ENCODE data around the gene SP140L. TPM values are rescaled to one million over a fixed set of nuclear protein-coding genes. Genes with fewer than 3 reads are reported as not detected.

Gene SP140L
- total RNA-seq, 1 donor from 2014 or later: 112 TPM

DNA sequence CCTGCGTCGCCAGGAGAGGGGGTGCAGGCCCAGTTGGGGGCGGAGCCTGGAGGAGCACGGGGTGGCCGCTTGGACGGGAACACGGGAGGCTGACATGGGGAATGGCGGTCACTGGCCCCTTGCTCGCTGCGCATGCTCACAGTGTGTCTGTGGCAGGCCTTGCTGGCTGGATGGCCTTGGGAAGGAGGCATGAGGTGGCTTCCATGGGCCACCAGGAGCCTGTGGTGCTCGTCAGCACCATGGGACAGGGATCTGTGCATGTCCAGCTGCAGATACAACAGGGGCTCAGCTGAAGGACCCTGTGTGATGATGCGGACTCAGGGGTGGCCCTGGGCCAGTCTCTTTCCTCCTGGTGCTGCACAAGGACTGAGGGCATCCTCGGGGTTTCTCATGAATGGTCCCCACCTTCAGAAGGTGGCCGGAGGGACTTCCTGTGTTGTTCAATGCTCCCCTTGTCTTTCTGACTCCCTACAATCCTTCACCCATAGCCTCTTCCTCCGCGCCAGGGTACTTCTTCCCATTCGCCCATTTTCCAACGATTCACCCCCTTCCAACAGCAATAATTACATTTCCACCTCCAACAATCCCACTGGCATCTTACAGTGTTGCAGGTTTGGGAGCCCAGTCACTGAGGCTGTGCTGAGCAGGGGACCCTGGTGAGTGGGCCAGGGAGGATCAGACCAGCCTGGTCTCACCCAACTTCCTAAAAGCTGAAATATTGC is 3.4 kb upstream of the SP140L start:
- TF ChIP-seq, protein P1, sequence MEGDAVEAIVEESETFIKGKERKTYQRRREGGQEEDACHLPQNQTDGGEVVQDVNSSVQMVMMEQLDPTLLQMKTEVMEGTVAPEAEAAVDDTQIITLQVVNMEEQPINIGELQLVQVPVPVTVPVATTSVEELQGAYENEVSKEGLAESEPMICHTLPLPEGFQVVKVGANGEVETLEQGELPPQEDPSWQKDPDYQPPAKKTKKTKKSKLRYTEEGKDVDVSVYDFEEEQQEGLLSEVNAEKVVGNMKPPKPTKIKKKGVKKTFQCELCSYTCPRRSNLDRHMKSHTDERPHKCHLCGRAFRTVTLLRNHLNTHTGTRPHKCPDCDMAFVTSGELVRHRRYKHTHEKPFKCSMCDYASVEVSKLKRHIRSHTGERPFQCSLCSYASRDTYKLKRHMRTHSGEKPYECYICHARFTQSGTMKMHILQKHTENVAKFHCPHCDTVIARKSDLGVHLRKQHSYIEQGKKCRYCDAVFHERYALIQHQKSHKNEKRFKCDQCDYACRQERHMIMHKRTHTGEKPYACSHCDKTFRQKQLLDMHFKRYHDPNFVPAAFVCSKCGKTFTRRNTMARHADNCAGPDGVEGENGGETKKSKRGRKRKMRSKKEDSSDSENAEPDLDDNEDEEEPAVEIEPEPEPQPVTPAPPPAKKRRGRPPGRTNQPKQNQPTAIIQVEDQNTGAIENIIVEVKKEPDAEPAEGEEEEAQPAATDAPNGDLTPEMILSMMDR (IDR thresholded peaks at IDR 0.05): no peak
- Mint-ChIP-seq H3K4me1 (peaks cover 79% of the 10 kb centered on the region), H3K27ac (no peak overlapping the region), H3K36me3 (ENCODE audit: low read depth) (peaks cover 19% of the 10 kb centered on the region), H3K4me3 (no peak overlapping the region), H3K9me3 (no peaks in the 10 kb centered on the region), H3K27me3 (no peaks in the 10 kb centered on the region)
- ATAC-seq (ENCODE audit: low read depth) (no peak), DNase-seq (no peak)
- POLR2A ChIA-PET: interaction anchor here (0.6 to 1.6 kb wide), 2 partner anchors 118 to 129 kb away, joined by 3 to 4 read pairs; no protein-coding TSS in a partner anchor
- intact Hi-C loops (cut with micrococcal nuclease): no loop called here
- CTCF ChIA-PET: no interaction called here

GRCh38 chr2:230324503-230324902 is 2.5 kb upstream of the SP140L start:
- intact Hi-C loops (cut with micrococcal nuclease): no loop called here
- Mint-ChIP-seq H3K4me1 (peaks cover 79% of the 10 kb centered on the region), H3K27me3 (no peaks in the 10 kb centered on the region), H3K4me3 (no peak overlapping the region), H3K9me3 (no peaks in the 10 kb centered on the region), H3K36me3 (ENCODE audit: low read depth) (peaks cover 28% of the 10 kb centered on the region), H3K27ac (peak overlapping the region; percentile 53)
- no peak for DNase-seq
- ChIA-PET CTCF (no interaction called here), POLR2A (interaction anchor here (0.6 kb wide), 1 partner anchor 99 kb away, joined by 3 read pairs; the partner anchor contains the start of gene SP140)
- TF ChIP-seq, protein P1 (IDR thresholded peaks at IDR 0.05): no peak
- ATAC-seq (ENCODE audit: low read depth): no peak

DNA sequence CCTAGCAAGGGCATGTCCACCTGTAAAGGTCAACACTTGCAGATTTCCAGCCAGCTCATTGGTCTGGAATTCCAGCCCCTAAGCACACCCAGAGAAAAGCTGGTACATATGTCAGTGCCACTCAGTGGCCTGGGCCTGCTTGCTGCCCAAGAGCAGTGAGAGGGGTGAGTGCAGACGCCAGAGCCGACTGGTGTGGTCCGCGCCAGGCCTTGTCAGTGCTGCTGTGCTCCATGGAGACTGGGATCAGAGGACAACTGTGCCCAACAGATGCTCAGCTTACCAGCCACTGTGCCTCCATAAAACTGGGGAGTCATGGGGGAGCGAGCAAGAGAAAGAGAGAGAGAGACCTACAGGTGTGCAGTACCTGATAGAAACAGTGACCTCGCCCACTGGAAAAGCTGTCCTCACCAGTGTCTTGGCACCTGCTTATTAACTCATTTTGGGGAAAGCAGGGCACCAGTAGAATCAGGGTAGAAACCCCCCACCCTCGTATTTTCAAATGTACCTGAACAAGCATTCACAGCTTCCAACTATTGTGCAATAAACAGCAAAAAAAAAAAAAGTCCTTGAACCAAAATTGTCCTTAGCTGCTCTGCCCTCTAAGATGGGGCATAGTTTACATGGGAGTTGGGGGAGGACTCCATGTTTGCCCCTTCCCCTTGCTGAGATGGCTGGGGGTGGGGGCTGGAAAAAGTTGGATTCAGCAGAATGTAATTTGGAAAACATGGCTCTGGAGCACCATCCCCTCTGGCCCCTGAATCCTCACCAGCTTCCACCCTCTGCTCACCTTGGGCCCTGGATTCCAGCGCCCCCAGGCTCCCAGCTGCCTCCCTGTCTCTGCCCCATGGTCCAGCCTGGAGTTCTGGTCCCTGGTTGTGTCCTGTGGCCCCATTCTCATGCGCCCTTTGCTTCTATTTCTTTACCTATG is 1.4 kb upstream of the SP140L start:
- ChIA-PET POLR2A (interaction anchor here (0.6 to 0.7 kb wide), 2 partner anchors 15 to 125 kb away, joined by 3 read pairs; no protein-coding TSS in a partner anchor), CTCF (no interaction called here)
- ATAC-seq (ENCODE audit: low read depth): no peak
- Mint-ChIP-seq H3K36me3 (ENCODE audit: low read depth) (peaks cover 37% of the 10 kb centered on the region), H3K4me3 (peak overlapping the region; percentile 32), H3K27me3 (no peaks in the 10 kb centered on the region), H3K4me1 (peaks cover 80% of the 10 kb centered on the region), H3K27ac (peak overlapping the region; percentile 69), H3K9me3 (no peaks in the 10 kb centered on the region)
- TF ChIP-seq, protein P1 (IDR thresholded peaks at IDR 0.05): no peak
- DNase-seq: no peak
- intact Hi-C loops (cut with micrococcal nuclease): loop anchor here (2.0 kb wide), 2 partner anchors 85 to 387 kb away; partner anchors contain the start of gene CAB39

GRCh38 chr2:230327418-230328154 is 593 bp downstream of the SP140L start:
- DNase-seq: no peak
- Mint-ChIP-seq H3K36me3 (ENCODE audit: low read depth) (peaks cover 52% of the 10 kb centered on the region), H3K27ac (peak overlapping the region; percentile 99), H3K4me1 (peaks cover 77% of the 10 kb centered on the region), H3K9me3 (no peaks in the 10 kb centered on the region), H3K4me3 (peak overlapping the region; percentile 96), H3K27me3 (no peaks in the 10 kb centered on the region)
- peak; percentile 56 for ATAC-seq (ENCODE audit: low read depth)
- ChIA-PET POLR2A (interaction anchor here (0.7 to 3.7 kb wide), 23 partner anchors 9 to 287 kb away, joined by 3 to 36 read pairs (median 6); partner anchors contain the start of genes SP100, SP110 and SP140), CTCF (interaction anchor here (0.5 to 1.4 kb wide), 5 partner anchors 9 to 283 kb away, joined by 3 to 6 read pairs (median 3); no protein-coding TSS in a partner anchor)
- TF ChIP-seq, protein P1 (IDR thresholded peaks at IDR 0.05): no peak
- intact Hi-C loops (cut with micrococcal nuclease): loop anchor here (1.0 to 2.0 kb wide), 3 partner anchors 8 to 385 kb away; partner anchors contain the start of gene CAB39
